ENCODE data around the gene CEP170.
"Not testable (repeated sequence)": the region's sequence is repeated elsewhere in the genome, so short reads cannot be mapped to it uniquely, and the experiment has no call there.

The CEP170 gene

GRCh38 chr1:243101551-243102050, 153.5 kb downstream of the CEP170 start:
- not testable (repeated sequence) for H3K27ac ChIP-seq (ENCODE audit: low read depth, low read length); H3K9ac ChIP-seq (ENCODE audit: low read length); H3K27me3 ChIP-seq (ENCODE audit: control insufficient read depth in 1 of 2, insufficient read depth in 2 of 2, low read length in 2 of 2); H3K36me3 ChIP-seq (ENCODE audit: insufficient read depth, low read length); H3K9me3 ChIP-seq (ENCODE audit: low read length); H3K4me3 ChIP-seq (ENCODE audit: low read depth in 1 of 2, low read length in 2 of 2); H3K4me1 ChIP-seq (ENCODE audit: insufficient read depth, low read length)

- not testable (repeated sequence) for H3K9me3 ChIP-seq (ENCODE audit: low read length); H3K27me3 ChIP-seq (ENCODE audit: control insufficient read depth in 1 of 2, insufficient read depth in 2 of 2, low read length in 2 of 2); H3K4me3 ChIP-seq (ENCODE audit: low read depth in 1 of 2, low read length in 2 of 2); H3K27ac ChIP-seq (ENCODE audit: low read depth, low read length); H3K9ac ChIP-seq (ENCODE audit: low read length); H3K4me1 ChIP-seq (ENCODE audit: insufficient read depth, low read length); H3K36me3 ChIP-seq (ENCODE audit: insufficient read depth, low read length)
Measured at GRCh38 chr1:243087368-243087767, 167.7 kb downstream of the CEP170 start.

Measured in muscle layer of colon (tissue), 2 donors.